NCI-H2196 treated with DMSO at 0.1 percent for 48 hours (cell line): ENCODE results near the gene RHEX.

Experiments
- DNase-seq: peaks from one replicate; lab custom pipeline; 2025; ENCODE audit not compliant: unreplicated experiment; lab: John Stamatoyannopoulos, UW

Gene RHEX

DNA sequence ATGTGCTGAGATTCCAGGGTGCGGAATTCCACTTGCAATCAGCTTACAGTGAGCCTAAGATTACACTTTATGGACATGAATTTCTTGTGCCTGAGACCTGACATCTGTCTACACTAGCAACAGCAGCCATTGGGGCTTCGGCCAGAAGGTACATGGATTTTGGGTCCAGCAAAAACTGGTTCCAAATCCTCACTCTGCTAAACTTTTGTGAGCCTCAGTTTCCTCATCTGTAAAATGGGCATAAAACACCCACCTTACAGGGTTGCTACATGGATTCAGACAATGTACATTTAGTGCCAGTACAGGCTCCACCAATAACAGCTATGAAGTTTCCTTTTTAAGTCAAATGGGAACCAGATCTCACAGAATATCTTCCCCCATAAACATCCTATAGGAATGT, 30.8 kb downstream of the RHEX start:
- DNase-seq: no peak

DNA sequence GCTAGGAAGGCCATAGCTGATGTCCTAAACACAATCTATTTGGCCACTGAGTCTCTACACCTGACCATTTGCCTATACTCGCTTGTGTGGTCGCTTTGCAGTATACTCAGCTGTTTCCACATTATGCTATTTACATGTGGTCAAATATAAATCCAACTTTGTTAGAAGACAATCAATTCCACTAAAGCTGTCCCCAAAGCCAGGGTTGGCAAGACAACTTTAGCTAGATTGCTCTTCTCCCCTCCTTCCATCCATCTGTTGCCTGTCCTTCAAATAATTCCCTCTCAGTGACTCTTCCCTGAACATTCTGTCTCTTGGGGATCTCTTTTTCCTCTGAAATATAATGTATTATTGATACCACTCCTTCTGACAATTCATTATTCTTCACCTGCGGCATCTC, 34.1 kb downstream of the RHEX start:
- no peak for DNase-seq

DNA sequence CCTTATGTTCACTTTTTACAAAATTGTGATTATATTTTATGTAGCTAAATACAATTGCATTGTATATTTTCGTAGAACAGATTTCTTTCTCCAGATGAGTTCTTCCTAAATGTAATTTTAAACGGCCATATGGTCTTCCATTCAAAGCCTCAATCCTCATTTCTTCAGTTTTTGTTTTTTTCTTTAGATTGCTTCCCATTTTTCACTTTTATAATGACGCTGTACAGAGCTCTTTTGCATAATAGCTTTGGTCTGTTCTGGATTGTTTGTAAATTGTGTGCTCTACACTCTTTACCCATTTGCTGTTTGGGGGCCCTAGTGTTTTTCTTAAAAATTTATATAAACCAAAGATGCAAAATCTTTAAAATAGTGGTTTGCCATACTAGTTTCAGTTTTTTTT, 36.4 kb downstream of the RHEX start:
- DNase-seq: no peak

DNA sequence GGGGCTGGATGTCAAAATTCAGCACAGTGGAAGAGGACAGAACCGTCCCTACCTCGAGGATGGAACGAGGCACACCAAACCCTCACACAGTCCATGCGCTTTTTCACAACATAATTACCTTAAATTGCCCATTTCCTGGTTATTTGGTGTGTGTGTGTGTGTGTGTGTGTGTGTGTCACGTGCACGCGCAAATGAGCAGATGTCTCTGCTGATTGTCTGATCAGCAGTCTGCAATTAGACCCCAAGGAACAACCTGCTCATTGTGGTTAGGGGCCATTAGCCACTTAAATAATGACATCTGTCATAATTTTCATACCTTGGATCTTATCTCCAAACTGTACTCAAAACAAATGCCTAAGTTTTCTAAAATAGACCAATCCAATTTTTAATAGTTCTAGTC, 41.1 kb downstream of the RHEX start:
- no peak for DNase-seq

DNA sequence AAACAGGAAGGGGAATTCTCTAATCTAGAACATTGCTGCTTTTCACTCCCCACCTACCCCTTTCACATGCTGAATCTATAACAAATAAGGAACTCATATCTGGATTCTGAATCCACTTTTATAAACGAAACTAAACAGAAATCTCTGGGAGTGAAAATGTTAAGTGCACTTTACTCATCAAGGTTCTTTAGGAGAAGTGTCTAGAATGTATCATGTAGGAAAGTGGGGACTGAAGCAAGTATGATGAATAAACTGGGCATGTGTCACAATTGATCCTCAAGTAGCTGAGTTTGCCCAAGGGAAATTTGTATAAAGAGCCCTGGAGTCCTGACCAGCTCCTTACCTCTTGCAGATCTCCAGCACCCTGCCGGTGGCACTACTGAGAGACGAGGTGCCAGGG, 44.4 kb downstream of the RHEX start:
- no peak for DNase-seq

DNA sequence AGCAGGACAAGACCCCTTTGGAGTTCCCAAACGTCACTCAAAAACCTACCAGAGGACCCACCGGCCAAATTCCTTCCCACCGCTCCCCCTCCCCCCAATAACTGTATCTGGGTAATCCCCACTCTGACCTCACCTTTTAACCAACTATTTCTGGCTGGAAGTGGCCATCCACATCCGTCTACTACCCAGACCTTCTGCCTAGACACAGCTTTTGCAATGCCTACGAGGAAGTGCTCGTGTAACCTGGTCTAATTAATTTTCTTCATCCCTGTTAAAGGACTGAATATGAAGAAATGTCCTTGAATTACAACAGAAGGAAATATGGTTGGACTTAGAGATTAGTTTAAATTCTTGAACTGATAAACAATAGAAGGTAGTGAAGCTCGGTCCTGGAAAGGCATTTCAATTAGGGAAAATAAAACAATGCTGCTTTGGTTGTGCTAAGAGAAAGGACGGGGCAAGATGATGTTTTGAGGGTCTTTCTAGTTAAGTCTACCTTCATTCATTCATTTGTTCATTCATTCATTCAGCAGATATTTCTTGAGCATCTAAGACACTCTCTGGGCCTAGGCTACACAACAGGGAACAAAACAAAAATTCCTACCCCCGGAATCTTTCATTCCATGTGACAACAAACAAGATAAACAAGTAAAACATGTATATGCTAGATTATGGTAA, 45.4 kb downstream of the RHEX start:
- DNase-seq: no peak

DNA sequence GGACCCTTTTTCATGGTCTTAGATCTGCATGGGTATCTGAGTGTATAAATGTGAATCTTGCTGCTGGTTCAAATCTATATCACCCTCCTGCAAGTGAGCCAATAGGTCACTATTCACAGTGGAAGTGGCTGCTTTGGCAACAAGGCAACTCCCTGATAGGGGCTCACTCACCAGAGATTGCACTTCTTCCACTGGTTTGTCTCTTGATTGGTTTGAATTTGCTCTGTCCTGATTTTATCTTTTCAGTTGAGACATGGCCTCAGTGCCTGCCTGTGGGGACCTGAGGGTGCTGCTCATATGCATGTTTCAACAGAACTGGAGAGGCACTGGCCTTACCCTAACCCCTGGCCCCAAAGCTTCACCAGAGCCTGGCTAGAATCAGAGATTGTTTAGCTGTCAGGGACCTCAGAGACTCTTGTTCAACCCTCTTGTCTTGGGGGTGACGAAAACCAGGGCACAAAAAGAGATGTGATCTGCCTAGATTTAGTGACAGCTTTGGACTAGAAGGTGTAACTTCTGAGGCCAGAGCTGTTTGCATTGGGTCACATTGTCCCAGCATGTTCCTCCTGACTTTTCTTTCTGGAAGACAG, 47.3 kb downstream of the RHEX start:
- DNase-seq: no peak

DNA sequence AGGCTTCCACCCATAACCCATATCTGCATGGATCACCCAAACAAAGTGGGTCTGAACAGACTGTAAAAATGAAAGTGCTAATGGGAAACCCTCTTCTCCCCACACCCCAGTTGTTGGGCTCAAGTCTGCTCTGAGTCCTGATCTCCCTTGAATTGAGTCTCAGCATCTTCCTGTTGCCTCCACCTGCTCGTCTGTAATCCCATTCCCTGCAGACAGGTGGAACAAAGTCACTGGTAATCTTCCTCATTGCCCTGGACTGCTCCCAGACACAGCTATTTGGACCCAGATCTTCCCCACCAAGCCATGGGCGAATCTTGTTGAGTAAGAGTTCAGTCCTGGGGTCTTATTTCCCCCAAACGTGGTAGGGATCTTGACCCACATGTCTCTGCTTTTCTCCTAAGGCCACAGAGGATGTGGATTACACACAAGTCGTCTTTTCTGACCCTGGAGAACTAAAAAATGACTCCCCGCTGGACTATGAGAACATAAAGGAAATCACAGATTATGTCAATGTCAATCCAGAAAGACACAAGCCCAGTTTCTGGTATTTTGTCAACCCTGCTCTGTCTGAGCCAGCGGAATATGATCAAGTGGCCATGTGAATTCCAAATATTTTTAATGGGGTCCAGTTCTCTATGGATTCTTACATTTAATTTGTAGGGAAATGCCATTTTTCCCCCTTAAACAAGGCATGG, 48.5 kb downstream of the RHEX start:
- no peak for DNase-seq

DNA sequence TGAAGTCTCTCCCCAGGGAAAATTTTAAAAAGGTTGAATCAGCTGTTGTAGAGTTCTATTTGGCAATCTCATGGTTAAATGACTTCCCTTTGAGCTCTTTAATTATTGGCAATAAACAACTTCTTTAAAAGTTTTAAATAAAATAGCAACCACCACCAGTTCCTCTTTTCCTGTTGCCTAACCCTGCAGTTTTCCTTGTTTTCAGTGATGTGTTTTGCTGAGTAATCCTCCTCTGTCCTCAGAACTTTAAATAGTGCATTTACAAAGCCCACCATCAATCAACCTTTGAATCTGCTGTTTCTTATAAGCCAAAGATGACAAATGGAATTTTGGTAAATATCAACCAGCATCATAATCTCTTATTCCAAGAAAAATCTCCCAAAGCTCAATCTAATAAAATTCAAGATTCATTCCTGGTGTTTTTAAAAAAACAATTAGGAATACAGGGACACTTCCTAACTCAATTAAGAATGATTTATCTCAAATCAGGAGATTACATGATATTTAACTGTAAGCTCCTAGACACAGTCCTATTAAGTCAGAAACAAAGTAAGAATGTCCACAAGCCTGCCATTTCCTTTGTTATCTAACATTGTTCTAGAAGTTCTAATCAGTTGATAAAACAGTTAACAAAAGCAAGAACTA, 49.4 kb downstream of the RHEX start:
- no peak for DNase-seq

DNA sequence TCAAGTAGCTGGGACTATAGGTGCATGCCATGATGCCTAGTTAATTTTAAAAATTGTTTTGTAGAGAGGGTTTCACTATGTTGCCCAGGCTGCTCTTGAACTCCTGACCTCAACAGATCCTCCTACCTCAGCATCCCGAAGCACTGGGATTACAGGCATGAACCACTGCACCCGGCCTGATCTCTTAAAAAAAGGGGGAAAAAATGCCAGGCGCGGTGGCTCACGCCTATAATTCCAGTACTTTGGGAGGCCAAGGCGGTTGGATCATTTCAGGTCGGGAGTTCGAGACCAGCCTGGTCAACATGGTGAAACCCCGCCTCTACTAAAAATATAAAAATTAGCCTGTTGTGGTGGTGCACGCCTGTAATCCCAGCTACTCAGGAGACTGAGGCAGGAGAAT, 51.0 kb downstream of the RHEX start:
- DNase-seq: no peak

DNA sequence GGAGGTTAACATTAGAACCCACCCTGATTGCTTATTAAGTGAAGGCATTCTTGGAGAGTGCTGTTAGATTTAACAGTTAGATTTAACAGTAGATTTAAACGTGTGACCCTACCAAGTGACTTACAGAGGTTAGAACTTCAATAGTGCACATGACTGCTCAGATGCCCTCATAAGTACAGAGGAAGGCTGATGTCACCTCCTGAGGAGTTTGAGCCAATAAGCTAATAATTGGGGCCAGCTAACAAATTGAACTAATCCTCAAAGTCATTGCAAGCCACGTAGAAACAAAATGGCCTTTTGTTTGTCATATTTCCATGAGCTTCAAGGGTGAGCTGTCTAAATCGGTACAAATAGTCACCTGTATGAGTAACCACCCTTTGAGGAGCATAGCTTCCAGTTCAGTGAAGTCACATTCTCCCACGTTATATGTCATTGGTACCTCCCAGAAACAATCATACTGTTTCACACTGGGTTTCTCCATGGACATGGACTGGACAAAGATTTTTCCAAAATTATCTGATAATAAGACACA, 52.6 kb downstream of the RHEX start:
- no peak for DNase-seq

DNA sequence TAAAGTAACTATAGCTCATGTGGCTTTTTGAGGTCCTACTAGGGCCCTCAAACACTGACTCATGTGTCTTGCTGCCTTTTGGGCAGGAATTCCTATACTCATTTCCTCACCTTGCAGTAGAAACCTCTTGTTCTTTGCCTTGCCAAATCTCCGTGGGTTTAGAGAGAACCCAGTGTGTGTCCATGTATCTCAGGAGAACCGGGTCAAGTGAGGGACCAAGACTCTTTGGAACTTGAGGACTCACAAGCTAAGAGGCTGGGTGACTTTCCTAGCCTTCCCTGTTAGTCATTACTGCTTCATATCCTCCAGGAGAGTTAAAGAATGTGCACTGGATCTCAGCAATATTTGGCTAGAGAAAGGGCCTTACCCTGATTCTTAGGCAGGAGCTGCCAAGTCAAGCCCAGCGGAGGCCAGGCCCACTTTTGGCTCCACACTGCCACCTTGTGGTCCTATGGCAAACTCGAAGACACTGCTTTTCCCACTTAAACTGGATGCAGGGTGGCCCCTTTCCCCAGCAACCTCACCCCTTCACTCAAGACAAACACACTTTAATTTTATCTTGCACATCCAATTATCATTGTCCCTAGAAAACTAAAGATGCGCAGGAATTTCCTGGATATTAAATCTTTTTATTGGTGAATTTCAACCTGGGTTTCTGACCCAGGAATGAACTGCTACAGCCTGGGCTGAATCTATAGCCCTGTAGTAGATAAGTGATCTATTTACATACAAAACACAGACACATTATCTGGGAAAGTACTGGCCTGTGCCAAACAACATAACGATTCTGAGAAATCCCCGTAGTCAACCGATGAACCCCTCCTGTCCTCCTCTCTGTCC, 53.6 kb downstream of the RHEX start:
- peak; percentile 19 for DNase-seq

DNA sequence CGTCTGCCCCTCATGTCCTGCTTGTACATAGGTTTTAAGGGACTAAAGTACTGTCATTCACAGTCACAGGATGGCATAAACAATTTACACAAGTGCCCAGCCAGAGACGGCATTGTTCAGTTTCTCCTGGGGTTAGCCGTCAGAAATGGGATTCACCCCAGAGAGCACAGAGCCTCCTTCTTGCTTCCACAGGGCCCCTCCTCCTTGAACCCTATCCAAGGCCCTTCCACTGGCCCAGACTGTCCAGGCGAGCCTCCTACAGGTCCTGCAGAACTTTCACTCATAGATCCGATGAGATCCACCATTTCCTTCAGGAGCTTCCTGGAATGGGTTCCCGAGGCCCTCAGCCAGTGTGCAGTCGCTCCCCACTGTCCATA, 54.2 kb downstream of the RHEX start:
- DNase-seq: no peak

DNA sequence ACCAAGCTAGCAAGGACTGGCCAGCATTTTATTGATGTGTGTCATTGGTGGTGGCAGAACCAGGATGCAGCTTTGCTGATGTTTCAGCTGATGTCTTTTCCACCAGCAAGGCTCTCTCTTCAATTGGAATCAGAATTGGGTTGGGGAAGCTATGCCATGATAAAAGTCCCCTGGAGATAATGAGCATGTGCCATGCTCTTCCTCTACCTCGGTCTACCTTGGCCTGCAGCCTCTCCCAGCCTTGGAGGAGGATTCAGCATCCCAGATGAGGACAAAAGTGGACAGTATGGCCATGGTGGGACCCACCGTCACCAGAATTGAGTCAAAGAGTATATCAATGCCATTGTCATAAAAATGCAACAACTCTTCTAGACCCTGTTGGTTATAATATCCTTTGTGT, 55.7 kb downstream of the RHEX start:
- DNase-seq: no peak

DNA sequence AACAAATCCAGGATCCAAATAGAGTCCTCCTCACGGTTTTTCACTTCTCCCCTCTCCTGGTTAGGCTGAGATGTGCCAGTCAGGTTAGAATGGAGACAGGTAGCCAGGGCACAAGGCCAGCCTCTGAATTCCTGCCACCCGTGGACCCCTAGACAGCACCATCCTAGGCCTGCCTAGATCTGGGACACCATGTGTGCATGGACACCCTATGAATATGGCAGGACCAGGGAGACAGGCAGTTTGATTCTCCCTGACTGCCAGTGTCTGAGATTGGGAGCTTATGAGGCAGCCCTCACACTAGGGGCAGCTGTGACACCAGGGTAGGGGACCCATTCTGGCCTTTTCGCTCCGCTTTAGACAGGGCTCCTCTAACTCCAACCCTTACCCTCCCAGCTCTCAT, 56.7 kb downstream of the RHEX start:
- DNase-seq: no peak

DNA sequence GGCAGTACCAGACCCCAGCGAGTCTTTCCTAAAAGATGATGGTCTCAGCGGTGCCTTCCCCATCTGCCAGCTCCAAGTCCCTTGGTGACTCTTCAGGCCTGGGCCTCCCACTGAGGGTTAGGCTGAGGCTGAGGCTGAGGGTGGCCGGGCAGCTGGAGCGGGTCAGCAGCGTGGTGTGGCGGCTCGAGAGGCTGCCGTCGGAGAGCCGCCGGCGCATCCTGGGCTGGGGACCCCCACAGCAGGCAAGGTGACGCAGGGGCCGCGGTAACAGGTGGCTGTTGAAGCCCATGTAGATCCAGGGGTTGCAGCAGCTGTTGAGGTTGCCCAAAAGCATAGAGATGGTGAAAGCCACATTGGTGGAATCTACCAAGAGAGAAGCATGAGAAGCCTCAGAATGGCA, 57.2 kb downstream of the RHEX start:
- DNase-seq: no peak

DNA sequence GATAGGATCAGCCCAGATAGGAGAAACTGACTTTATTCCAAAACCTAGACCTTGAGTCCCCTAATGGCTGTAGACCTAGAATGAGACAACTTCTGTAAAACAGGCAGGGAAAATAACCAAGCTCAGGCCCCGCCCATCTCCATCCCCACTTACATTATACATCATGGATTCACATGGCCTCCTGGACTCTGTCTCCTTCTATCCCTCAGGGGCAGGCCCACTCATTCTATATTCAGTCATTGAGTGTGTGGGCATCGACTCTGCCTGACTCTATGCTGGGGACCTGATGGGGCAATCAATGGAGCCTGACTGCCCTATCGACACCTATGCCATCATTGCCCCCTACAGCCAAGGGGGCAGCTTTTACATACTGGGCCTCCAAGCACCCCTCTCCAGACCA, 57.8 kb downstream of the RHEX start:
- DNase-seq: no peak

DNA sequence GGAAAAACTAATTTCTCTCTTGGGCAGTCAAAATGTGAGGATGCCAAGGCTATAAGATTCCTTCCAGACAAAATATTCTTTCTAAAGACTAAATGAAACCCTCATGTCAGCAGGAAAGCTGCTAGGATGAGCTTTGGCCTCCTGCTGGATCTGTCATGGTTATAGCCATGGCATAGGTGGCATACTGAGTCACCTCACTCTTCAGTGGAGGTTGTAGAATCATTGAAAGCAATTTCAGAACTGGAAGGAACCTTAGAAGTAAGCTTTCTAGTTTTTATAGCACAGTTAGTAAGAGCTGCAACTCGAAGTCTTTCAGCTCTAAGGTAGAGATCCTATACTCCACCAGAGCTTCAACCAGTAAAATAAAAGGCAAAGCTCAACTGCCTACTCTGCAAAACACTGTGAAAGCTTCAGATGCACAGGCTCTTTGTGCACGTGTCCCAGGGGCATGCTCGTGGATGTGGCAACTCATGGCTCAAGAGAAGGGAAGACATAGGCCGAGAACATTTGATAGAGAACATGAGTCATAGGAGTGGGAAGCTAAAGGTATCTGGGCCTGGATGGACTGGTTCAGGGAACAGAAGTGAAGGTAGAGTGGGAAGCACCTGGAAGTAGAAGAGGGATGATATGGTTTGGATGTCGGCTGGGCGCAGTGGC, 58.4 kb downstream of the RHEX start:
- no peak for DNase-seq

DNA sequence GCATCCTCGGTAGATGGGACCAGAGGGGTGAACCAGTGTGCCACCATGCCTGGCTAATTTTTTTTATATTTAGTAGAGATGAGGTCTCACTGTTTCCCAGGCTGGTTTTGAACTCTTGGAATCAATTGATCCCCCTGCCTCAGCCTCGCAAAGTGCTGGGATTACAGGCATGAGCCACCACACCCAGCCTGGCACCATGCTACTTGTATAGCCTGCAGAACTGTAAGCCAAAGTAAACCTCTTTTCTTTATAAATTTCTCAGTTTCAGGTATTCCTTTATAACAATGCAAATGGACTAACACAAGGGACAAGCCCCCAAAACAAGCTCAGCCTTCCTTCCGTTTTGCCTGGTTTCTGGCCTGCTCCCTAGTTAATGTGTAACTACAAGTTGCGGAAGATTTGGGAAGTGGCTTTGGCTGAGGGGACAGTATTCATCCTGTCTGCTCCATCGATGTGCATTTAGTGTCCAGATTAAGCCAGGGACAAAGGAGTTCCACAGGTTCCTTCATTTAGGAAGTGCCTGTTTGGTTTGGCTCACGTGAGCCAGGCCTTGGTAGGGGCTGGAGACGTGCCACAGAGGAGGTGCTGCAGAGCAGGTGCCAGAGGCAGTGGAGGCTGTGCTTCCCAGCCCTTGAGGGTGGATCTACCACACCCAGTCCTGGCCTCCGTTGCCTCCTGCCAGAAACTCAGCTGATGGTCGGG, 59.8 kb downstream of the RHEX start:
- peak; percentile 70 for DNase-seq
